Calu3 (cell line): ENCODE data around the gene RASGEF1B. TPM values are rescaled to one million over a fixed set of nuclear protein-coding genes. Genes with fewer than 3 reads are reported as not detected.

Experiments used
- BruUV-seq: library from RNA; stranded (reverse); fragments of 400-500 nt; replicated peaks from 2 replicates; lab custom pipeline; 2021; lab: Mats Ljungman, UMichigan
- CTCF ChIA-PET: fragments of 300-600 bp; sonication (Branson Sonifier 250); formaldehyde crosslinking; loops from one replicate; lab custom pipeline; 2022; ENCODE audit warnings: antibody characterized with exemption; lab: Charles Lee
- DNase-seq: peaks from one replicate; pipeline ENCODE4 v3.0.0; 2022
- H3K27ac Mint-ChIP-seq: one replicate; pipeline ENCODE4 v1.8.0; 2022; ENCODE audit warnings: mixed read lengths; ENCODE audit not compliant: unreplicated experiment
- H3K27me3 Mint-ChIP-seq: one replicate; pipeline ENCODE4 v1.8.0; 2022; ENCODE audit warnings: mixed read lengths; ENCODE audit not compliant: unreplicated experiment
- H3K36me3 Mint-ChIP-seq: one replicate; pipeline ENCODE4 v1.8.0; 2022; ENCODE audit warnings: mild to moderate bottlenecking, moderate library complexity, mixed read lengths; ENCODE audit not compliant: insufficient read depth, unreplicated experiment
- H3K4me1 Mint-ChIP-seq: one replicate; pipeline ENCODE4 v1.8.0; 2022; ENCODE audit warnings: mild to moderate bottlenecking, low read depth, mixed read lengths; ENCODE audit not compliant: unreplicated experiment
- H3K4me3 Mint-ChIP-seq: one replicate; pipeline ENCODE4 v1.8.0; 2022; ENCODE audit warnings: mild to moderate bottlenecking, low read depth, moderate library complexity, mixed read lengths; ENCODE audit not compliant: unreplicated experiment
- H3K9me3 Mint-ChIP-seq: one replicate; pipeline ENCODE4 v1.8.0; 2022; ENCODE audit warnings: low read depth, mixed read lengths; ENCODE audit not compliant: unreplicated experiment
- CTCF ChIP-seq: fragments of 200-600 bp; IDR thresholded peaks from one replicate; pipeline ENCODE4 v1.8.0; 2022; ENCODE audit warnings: antibody characterized with exemption; ENCODE audit not compliant: unreplicated experiment
- intact Hi-C: fragments of 100-400 bp; cut with micrococcal nuclease; formaldehyde crosslinking; loops from one replicate; pipeline ENCODE4 v1.10.0; 2022; ENCODE audit not compliant: unreplicated experiment
- total RNA-seq: library from RNA; stranded (reverse); gene quantifications from 2 replicates; pipeline ENCODE4 v1.2.3, GENCODE V29; 2022

The RASGEF1B gene
- total RNA-seq, 1 experiment from 2014 or later: 33.8 TPM

- CTCF ChIA-PET: interaction anchor here (1.4 to 1.5 kb wide), 3 partner anchors 20 to 28 kb away, joined by 4 to 5 read pairs (median 4); partner anchors contain the start of gene RASGEF1B
- BruUV-seq: no TSS peak
- no peak for TF ChIP-seq CTCF
- peaks cover 6% of the 10 kb centered on the region for H3K9me3 Mint-ChIP-seq
- H3K27ac Mint-ChIP-seq: peak overlapping the region; percentile 92
- peaks cover 27% of the 10 kb centered on the region for H3K4me1 Mint-ChIP-seq
- DNase-seq: no peak
- no peaks in the 10 kb centered on the region for H3K27me3 Mint-ChIP-seq
- intact Hi-C loops: loop anchor here (5.0 kb wide), 1 partner anchor 145 kb away; no protein-coding TSS in a partner anchor
- peak overlapping the region; percentile 9 for H3K4me3 Mint-ChIP-seq
- H3K36me3 Mint-ChIP-seq: peaks cover 7% of the 10 kb centered on the region
These were observed 20.2 kb upstream of the RASGEF1B start for GRCh38 chr4:81491943-81492342.

- Mint-ChIP-seq H3K9me3 (peaks cover 6% of the 10 kb centered on the region), H3K4me3 (no peak overlapping the region), H3K36me3 (peaks cover 7% of the 10 kb centered on the region), H3K4me1 (peaks cover 35% of the 10 kb centered on the region), H3K27me3 (no peaks in the 10 kb centered on the region), H3K27ac (no peak overlapping the region)
- CTCF ChIA-PET: no interaction called here
- TF ChIP-seq CTCF: no peak
- no peak for DNase-seq
- intact Hi-C loops: loop anchor here (5.0 kb wide), 1 partner anchor 147 kb away; no protein-coding TSS in a partner anchor
- no TSS peak for BruUV-seq
These were observed 18.9 kb upstream of the RASGEF1B start for GRCh38 chr4:81490403-81491160.

GRCh38 chr4:81486502-81486901, 14.8 kb upstream of the RASGEF1B start:
- Mint-ChIP-seq H3K27ac (peak overlapping the region; percentile 26), H3K36me3 (peaks cover under 1% of the 10 kb centered on the region), H3K9me3 (peaks cover 2% of the 10 kb centered on the region), H3K4me1 (peaks cover 19% of the 10 kb centered on the region), H3K27me3 (no peaks in the 10 kb centered on the region), H3K4me3 (no peak overlapping the region)
- no TSS peak for BruUV-seq
- no peak for TF ChIP-seq CTCF
- intact Hi-C loops: no loop called here
- DNase-seq: no peak
- CTCF ChIA-PET: no interaction called here

- TF ChIP-seq CTCF: no peak
- BruUV-seq: no TSS peak
- no peak overlapping the region for H3K27ac Mint-ChIP-seq
- H3K9me3 Mint-ChIP-seq: peaks cover 2% of the 10 kb centered on the region
- no peak overlapping the region for H3K4me3 Mint-ChIP-seq
- intact Hi-C loops: no loop called here
- H3K4me1 Mint-ChIP-seq: peaks cover 29% of the 10 kb centered on the region
- no peaks in the 10 kb centered on the region for H3K27me3 Mint-ChIP-seq
- no peak for DNase-seq
- H3K36me3 Mint-ChIP-seq: no peaks in the 10 kb centered on the region
- CTCF ChIA-PET: interaction anchor here (0.6 kb wide), 1 partner anchor 533 kb away, joined by 3 read pairs; no protein-coding TSS in a partner anchor
These were observed 13.7 kb upstream of the RASGEF1B start for GRCh38 chr4:81485310-81485980.
